ENCODE measurements around the gene CDC34. TPM values are rescaled to one million over a fixed set of nuclear protein-coding genes. Genes with fewer than 3 reads are reported as not detected.

CDC34 gene
- total and polyA plus RNA-seq, 9 of the 15 experiments (the other 6 are each of a cell fraction or from before 2014, with no cell fraction given) = 0.80 to 203 (median 65.5) TPM

- TF ChIP-seq CEBPZ (IDR thresholded peaks at IDR 0.05; ENCODE audit: borderline replicate concordance, low read depth, low read length) (no peak), ZNF407 (IDR thresholded peaks at IDR 0.05; ENCODE audit: low read depth) (no peak), IRF9 (tag; IDR thresholded peaks at IDR 0.05) (no peak), PATZ1 (CRISPR knock-in tag; IDR thresholded peaks at IDR 0.05; ENCODE audit: borderline replicate concordance) (no peak), ZNF354B (CRISPR knock-in tag; IDR thresholded peaks at IDR 0.05) (no peak), ETV5 (CRISPR knock-in tag; IDR thresholded peaks at IDR 0.05; ENCODE audit: low read depth) (no peak), NFIX (CRISPR knock-in tag; IDR thresholded peaks at IDR 0.05; ENCODE audit: low read depth) (no peak), PPARD (CRISPR knock-in tag; IDR thresholded peaks at IDR 0.05) (no peak), TCF3 (CRISPR knock-in tag; IDR thresholded peaks at IDR 0.05) (no peak; the same call in 1 of the 2 replicates), ZNF507 (tag; conservative IDR thresholded peaks at IDR 0.05) (no peak), ZKSCAN3 (CRISPR knock-in tag; IDR thresholded peaks at IDR 0.05) (no peak)
Measured at GRCh38 chr19:531009-531752, 379 bp upstream of the CDC34 start (continued).

Measured in K562 (cell line).